ENCODE data around the gene TGFBR3.

The TGFBR3 gene

GRCh38 chr1:91819038-91819788 lies 66.7 kb downstream of the TGFBR3 start:
- no peak for DNase-seq

- DNase-seq: no peak
These were observed 67.3 kb downstream of the TGFBR3 start for GRCh38 chr1:91818713-91818975.

DNA sequence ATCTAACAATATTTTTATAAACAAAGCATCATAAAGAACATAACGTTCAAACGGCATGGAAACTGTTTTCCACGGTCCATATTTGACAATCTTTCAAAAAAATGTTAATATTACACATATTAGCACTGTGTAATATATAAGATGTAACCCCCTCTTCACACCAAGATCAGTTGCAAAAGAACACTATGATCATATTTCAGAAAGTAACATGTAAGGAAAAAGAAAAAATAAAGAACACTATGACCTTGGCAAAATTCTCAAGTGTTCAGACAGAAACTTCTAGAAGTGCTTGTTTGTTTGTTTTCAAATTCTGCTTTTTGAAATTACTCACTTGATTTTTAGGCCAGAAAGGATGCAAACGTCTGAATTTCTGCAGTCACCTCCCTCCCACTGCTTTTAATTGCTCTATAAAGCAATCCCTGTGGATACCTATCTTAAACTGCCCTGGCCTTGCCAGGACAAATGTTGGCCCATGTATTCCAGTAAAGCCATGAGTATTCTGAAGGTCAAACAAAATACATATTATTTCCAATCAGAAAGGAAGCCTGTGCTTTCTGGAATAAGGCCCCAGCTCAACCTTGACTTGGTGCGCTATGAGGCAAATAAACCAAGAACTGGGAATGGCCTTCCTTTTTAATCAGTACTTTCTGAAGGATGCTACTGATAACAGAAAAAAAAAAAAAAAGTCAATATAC lies 68.6 kb downstream of the TGFBR3 start:
- no peak for DNase-seq

GRCh38 chr1:91816031-91816430 lies 69.9 kb downstream of the TGFBR3 start:
- DNase-seq: no peak

- no peak for DNase-seq
These were observed 71.5 kb downstream of the TGFBR3 start for GRCh38 chr1:91814448-91814847.

GRCh38 chr1:91813813-91814212 lies 72.1 kb downstream of the TGFBR3 start:
- DNase-seq: no peak

GRCh38 chr1:91811363-91812025 lies 74.5 kb downstream of the TGFBR3 start:
- DNase-seq: no peak

GRCh38 chr1:91809317-91809716 lies 76.6 kb downstream of the TGFBR3 start:
- no peak for DNase-seq

DNA sequence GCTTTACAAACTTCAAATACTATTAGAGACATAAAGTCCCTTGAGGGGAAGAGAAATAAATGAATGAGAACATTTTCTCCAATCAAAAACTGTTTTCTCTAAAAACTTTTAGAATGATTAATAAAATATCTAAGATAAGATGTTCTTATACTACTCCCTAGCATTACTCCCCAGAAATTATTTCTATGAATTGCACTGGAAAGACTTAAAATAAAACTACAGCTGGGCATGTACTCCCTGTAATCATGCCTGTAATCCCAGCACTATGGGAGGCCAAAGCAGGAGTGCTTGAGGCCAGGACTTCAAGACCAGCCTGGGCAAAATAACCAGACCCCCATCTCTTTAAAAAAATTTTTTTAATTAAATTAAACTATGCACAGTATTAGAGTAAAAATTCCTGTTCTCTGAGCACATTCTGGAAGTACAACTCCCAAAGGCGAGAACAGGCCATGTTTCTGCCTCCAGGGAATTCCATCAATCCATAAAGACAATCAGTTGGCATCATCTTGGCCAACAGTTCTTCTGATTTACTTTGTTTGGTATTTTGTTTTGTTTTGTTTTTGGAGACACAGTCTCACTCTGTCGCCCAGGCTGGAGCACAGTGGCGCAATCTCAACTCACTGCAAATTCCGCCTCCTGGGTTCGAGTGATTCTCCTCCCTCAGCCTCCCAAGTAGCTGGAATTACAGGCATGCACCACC lies 77.9 kb downstream of the TGFBR3 start:
- DNase-seq: no peak

DNA sequence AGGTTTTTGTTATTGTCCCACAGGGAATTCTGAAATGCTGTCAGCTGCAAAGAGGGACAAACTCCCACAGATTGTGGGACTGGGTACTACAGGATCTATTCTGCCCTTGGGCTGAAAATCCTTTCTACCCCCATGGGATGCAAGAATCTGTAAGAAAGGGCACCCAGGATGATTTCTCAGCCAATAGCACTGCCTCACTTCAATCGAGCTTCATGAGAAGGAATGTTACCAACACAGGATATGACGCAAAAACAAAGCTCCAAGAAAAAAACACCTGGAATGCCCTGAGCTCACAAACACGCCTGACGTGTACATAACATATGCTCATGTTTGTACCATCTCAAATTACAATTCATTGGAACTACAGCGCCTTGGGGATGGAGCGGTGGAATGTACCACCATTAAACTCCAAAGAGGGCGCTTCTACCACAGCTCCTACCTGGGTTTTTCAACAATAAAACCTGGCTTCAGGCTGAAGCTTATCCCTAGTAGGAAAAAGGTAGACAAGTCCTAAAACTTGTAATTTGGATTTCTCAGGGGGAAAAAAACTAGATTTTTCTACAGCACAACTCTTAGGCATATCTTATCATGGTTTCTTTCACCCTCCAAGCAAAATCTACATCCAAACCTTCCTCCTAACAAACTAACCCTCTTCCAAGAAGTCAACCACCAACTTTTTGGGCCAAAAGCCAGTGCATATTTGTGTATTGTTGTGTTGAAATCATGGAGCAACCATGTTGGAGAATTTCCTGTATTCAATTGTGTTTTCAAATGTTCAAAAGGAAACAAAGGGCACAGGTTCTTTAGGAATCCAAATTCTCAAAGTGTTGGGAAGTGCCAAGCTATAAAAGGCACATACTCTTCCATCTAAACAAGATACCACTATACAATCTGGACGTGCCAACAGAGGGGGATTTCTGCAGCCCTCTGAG lies 78.9 kb downstream of the TGFBR3 start:
- no peak for DNase-seq

DNA sequence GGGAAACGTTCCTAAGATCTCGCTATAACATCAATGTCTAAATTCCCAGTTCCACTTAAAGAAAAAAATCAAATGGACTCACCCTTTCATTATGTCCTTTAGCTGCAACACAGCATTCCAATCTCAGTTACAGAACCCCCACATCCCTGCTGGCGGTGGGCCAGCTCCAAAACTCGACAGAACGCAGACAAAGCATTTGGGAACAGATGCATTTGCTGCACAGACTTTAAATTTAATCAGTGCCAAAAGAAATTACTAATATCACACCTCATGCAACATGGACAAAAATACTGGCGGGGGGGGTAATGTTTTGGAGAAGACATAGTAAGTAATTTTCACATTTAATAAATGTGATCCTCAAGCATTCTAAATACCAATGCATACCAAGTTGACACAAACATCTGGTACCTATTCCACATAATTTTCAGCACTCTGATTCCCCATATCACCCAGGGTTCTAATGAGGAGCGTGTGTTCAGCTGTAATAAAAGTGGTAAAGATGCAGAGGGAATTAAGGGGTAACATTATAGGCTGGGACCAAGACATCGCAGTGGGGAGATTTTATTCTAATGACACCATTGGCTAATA lies 79.7 kb downstream of the TGFBR3 start:
- DNase-seq: no peak

DNA sequence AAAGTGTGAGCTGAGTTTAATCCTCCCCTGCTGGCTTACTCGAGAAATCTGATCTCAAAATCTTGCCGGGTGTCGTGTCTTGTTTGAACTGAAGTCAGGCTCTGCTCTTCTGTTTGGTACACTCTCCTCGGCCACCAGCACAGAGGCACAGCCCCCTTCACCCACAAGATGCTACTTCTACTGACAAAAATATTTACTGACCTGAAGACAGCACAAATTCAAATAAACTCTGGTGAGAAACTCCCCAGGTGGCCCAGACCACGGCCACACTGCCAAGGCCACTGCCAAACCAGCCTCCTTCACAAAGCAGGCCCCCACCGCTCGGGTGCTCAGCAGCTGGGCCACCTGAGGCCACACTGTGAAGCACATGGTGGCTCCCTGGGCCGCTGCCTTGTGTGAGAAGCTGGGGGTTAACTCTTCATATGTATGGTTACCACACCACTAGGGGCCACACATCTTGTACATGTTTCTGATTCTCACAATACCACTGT lies 80.6 kb downstream of the TGFBR3 start:
- DNase-seq: no peak

GRCh38 chr1:91804546-91805023 lies 81.4 kb downstream of the TGFBR3 start:
- no peak for DNase-seq

- DNase-seq: no peak
These were observed 82.0 kb downstream of the TGFBR3 start for GRCh38 chr1:91803847-91804545.

- DNase-seq: no peak
These were observed 82.8 kb downstream of the TGFBR3 start for GRCh38 chr1:91803123-91803522.

DNA sequence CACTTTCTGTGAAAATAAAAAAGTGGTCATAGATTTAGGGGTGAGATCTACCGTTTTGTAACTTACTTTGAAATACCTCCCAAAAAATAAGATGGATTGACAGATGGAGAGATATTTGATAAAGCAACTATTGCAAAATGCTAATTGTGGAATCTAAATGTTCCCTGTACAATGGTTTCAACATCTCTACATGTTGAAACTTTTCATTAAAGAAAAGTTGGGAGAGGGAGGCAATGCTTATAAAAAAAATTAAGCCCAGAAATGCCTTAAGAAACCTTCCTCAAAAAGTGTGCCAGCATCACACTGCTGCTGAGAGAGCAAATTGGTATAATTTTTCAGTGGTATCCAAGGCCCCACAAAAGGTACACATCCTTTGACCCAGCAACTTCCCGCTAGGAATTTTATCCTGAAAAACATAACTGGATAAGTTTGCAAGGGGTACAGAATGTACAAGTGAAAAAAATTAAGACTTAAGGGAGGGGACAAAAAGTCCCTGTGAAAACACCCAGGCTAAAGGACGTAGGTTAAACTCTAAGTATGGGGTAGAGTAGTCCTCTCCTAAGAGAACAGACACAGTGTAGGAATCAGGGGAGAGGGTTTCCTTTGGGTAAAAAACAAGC lies 84.3 kb downstream of the TGFBR3 start:
- no peak for DNase-seq

DNA sequence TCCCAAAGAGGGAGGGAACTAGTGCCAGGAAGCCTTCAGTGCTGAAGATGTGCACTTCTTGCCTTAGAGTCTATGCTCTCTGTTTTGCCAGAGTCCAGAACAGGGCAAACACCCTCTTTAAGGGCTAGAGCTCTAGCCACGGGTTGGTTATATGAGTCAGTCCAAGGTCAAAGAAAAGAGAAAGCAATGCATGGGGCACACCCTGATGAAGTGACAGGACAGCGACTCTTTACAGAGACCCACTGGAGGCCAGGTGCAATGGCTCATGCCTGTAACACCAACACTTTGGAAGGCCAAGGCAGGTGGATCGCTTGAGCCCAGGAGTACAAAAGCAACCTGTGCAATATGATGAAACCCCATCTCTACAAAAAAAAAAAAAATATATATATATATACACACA lies 86.1 kb downstream of the TGFBR3 start:
- no peak for DNase-seq

DNA sequence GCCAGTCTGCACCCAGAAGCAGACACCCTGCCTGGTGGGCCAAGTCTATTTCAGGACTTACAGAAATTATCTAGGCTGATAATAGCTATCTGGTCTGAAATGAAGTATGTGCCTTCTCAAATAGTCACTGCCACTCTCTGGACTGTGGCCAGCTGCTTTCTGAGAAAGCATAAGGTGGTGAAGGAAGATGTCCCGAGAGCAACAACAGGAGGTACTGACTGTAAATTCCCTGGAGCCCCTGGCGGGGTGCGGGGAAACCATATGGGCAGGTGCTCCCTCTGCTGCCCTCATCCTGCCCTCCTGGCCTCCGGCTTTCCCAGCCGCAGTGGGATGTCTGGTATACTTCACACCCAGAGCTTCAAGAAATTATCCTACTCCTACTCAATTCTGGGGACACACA lies 86.8 kb downstream of the TGFBR3 start:
- DNase-seq: no peak

DNA sequence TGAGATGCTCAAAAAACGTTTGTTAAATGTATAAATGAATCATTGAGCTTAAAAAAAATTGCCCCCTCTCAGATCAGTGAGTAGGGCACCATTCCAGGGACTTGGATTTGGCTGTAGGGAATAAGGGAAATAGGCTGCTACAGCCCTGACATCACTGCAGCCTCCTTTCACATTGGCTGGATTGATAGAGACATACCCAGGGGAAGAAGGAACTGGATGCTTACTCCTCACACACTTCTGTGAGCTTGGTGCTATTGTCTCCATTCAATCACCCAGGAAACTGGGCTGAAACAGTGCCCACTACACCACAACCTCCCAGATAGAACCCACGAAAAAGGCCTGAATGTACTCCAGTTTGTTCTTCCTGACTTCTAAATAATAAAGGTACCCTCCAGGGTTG lies 87.2 kb downstream of the TGFBR3 start:
- no peak for DNase-seq

GRCh38 chr1:91798241-91798648 lies 87.7 kb downstream of the TGFBR3 start:
- no peak for DNase-seq

- DNase-seq: no peak
These were observed 88.8 kb downstream of the TGFBR3 start for GRCh38 chr1:91797164-91797563.

All from kidney glomerular epithelial cell (primary cell).